SK-N-SH (cell line): ENCODE measurements around the gene PDE11A. TPM values are rescaled to one million over a fixed set of nuclear protein-coding genes. Genes with fewer than 3 reads are reported as not detected.

Experiments used
- CTCF ChIA-PET: fragments of 300-600, 350-600 bp; formaldehyde crosslinking; extraction: SDS; loops from one replicate; lab custom pipeline; 2021; lab: Yijun Ruan, JAX
- POLR2A ChIA-PET: fragments of 350-600 bp; sonication (Branson Sonifier 250); formaldehyde crosslinking; extraction: SDS; loops from one replicate; lab custom pipeline; 2020; ENCODE audit warnings: antibody characterized with exemption, inconsistent platforms; lab: Yijun Ruan, JAX
- DNase-seq: peaks from one replicate; pipeline ENCODE4 v3.0.0; 2012
- H2AFZ ChIP-seq: fragments of 200-600 bp; sonication (generic); 2 replicates; pipeline ENCODE4 v1.8.1; 2016; ENCODE audit warnings: antibody characterized with exemption, mild to moderate bottlenecking, low read depth
- H3F3A ChIP-seq: fragments of 200-600 bp; sonication (generic); replicated peaks from 2 replicates; pipeline ENCODE3; 2016; ENCODE audit warnings: antibody characterized with exemption, mild to moderate bottlenecking; ENCODE audit not compliant: insufficient read depth
- H3K27ac ChIP-seq, 2 experiments: fragments of 200-500 bp in 1 of 2; fragments of 200-600 bp in 1 of 2; sonication (Bioruptor generic) in 1 of 2; sonication (generic), shearing (Covaris generic) in 1 of 2; 2 replicates each; pipeline versions ENCODE4 v1.5.1 to v1.6.1; 2014 to 2016; ENCODE audit warnings: low read depth in 2 of 2, inconsistent platforms in 1 of 2, low read length in 1 of 2, mild to moderate bottlenecking in 1 of 2, mixed read lengths in 1 of 2
- H3K27me3 ChIP-seq: fragments of 200-600 bp; sonication (generic), shearing (Covaris generic); 2 replicates; pipeline ENCODE4 v1.6.1; 2016; ENCODE audit warnings: mixed run types; ENCODE audit not compliant: insufficient read depth
- H3K36me3 ChIP-seq, 2 experiments: fragments of 200-500 bp in 1 of 2; fragments of 200-600 bp in 1 of 2; sonication (Bioruptor generic) in 1 of 2; sonication (generic) in 1 of 2; replicated peaks in 1 of 2; 2 replicates each; pipeline versions ENCODE3 to v1.5.1; 2014 to 2016; ENCODE audit warnings: low read length in 1 of 2, mild to moderate bottlenecking in 1 of 2; ENCODE audit not compliant: insufficient read depth in 2 of 2, control insufficient read depth in 1 of 2
- H3K4me1 ChIP-seq, 2 experiments: fragments of 200-500 bp in 1 of 2; fragments of 200-600 bp in 1 of 2; sonication (Bioruptor generic) in 1 of 2; sonication (generic), shearing (Covaris generic) in 1 of 2; 2 replicates each; pipeline versions ENCODE4 v1.5.1 to v1.6.1; 2014 to 2016; ENCODE audit warnings: low read depth in 1 of 2, low read length in 1 of 2, mixed run types in 1 of 2; ENCODE audit not compliant: insufficient read depth in 2 of 2, control insufficient read depth in 1 of 2
- H3K4me2 ChIP-seq: fragments of 200-600 bp; sonication (generic), shearing (Covaris generic); 2 replicates; pipeline ENCODE4 v1.6.1; 2017; ENCODE audit warnings: mixed run types
- H3K4me3 ChIP-seq, 2 experiments: fragments of 200-500 bp in 1 of 2; fragments of 200-600 bp in 1 of 2; sonication (Bioruptor generic) in 1 of 2; sonication (generic), shearing (Covaris generic) in 1 of 2; 2 replicates each; pipeline versions ENCODE4 v1.5.1 to v1.8.1; 2014 to 2016; ENCODE audit warnings: low read depth in 2 of 2, inconsistent platforms in 1 of 2, low read length in 1 of 2, mild to moderate bottlenecking in 1 of 2, mixed read lengths in 1 of 2, moderate library complexity in 1 of 2
- H3K79me2 ChIP-seq: fragments of 200-600 bp; sonication (generic); 2 replicates; pipeline ENCODE4 v1.8.1; 2017; ENCODE audit warnings: mild to moderate bottlenecking; ENCODE audit not compliant: insufficient read depth
- H3K9ac ChIP-seq: fragments of 200-600 bp; sonication (generic); 2 replicates; pipeline ENCODE4 v1.6.1; 2017; ENCODE audit warnings: mixed run types
- H3K9me2 ChIP-seq: fragments of 200-600 bp; sonication (generic); 2 replicates; pipeline ENCODE4 v1.6.1; 2017; ENCODE audit warnings: mixed run types
- H3K9me3 ChIP-seq: fragments of 200-600 bp; sonication (generic); 2 replicates; pipeline ENCODE4 v1.6.1; 2017; ENCODE audit warnings: mixed run types, mild to moderate bottlenecking, moderate library complexity
- H4K20me1 ChIP-seq: fragments of 200-600 bp; sonication (generic); 2 replicates; pipeline ENCODE4 v1.6.1; 2017; ENCODE audit warnings: mild to moderate bottlenecking, mixed run types; ENCODE audit not compliant: insufficient read depth
- CHD2 ChIP-seq: fragments of 150-350 bp; IDR thresholded peaks from 2 replicates; pipeline ENCODE4 v1.6.1; 2018; ENCODE audit warnings: low read length; ENCODE audit not compliant: partially characterized antibody
- FOSL2 ChIP-seq: IDR thresholded peaks from 2 replicates; pipeline ENCODE4 v1.4.0; 2012; ENCODE audit warnings: low read depth, mild to moderate bottlenecking, moderate library complexity, borderline replicate concordance
- GABPA ChIP-seq: IDR thresholded peaks from 2 replicates; pipeline ENCODE4 v1.4.0; 2012; ENCODE audit warnings: low read depth, mild to moderate bottlenecking
- JUND ChIP-seq: IDR thresholded peaks from 2 replicates; pipeline ENCODE4 v1.4.0; 2012
- MEF2A ChIP-seq: IDR thresholded peaks from 2 replicates; pipeline ENCODE4 v1.4.0; 2012; ENCODE audit warnings: low read depth, borderline replicate concordance
- MXI1 ChIP-seq: IDR thresholded peaks from 2 replicates; pipeline ENCODE4 v1.6.1; 2012; ENCODE audit warnings: mild to moderate bottlenecking, low read depth, low read length, improper control_type of control experiment
- NFIC ChIP-seq: IDR thresholded peaks from 2 replicates; pipeline ENCODE4 v1.4.0; 2012; ENCODE audit warnings: borderline replicate concordance
- POLR2AphosphoS5 ChIP-seq: IDR thresholded peaks from 2 replicates; pipeline ENCODE4 v1.6.1; 2012; ENCODE audit warnings: low read depth, low read length
- RFX5 ChIP-seq: IDR thresholded peaks from 2 replicates; pipeline ENCODE4 v1.6.1; 2012; ENCODE audit warnings: mild to moderate bottlenecking, improper control_type of control experiment, low read length
- RXRA ChIP-seq: IDR thresholded peaks from 2 replicates; pipeline ENCODE4 v1.4.0; 2012; ENCODE audit warnings: low read depth, mild to moderate bottlenecking, borderline replicate concordance
- SMC3 ChIP-seq: IDR thresholded peaks from 2 replicates; pipeline ENCODE4 v1.6.1; 2012; ENCODE audit warnings: low read depth, low read length, improper control_type of control experiment
- TAF1 ChIP-seq: IDR thresholded peaks from 2 replicates; pipeline ENCODE4 v1.6.1; 2012; ENCODE audit warnings: low read depth, mild to moderate bottlenecking, low read length, moderate library complexity, borderline replicate concordance
- TCF12 ChIP-seq: IDR thresholded peaks from 2 replicates; pipeline ENCODE4 v1.4.0; 2012
- YY1 ChIP-seq: IDR thresholded peaks from 2 replicates; pipeline ENCODE4 v1.4.0; 2012; ENCODE audit warnings: low read depth, mild to moderate bottlenecking
- WGBS: methylation state at CpG from one replicate; pipeline ENCODE4 v1.1.6; 2017; ENCODE audit warnings: low lambda C conversion rate; 5-methylcytosine and 5-hydroxymethylcytosine counted together
- polyA plus RNA-seq, 3 experiments: library from polyadenylated mRNA; depleted of rRNA; stranded (reverse); fragments of >200 nt; gene quantifications; 2 replicates each; pipeline ENCODE4 v1.2.3, GENCODE V29; 2012
- TF ChIP-seq, protein P1 (sequence below): fragments of 200-600 bp; sonication (generic); IDR thresholded peaks from 2 replicates; pipeline ENCODE4 v1.6.1; 2017; ENCODE audit warnings: antibody characterized with exemption, mild to moderate bottlenecking, moderate library complexity
- TF ChIP-seq, protein P2 (sequence below): IDR thresholded peaks from 2 replicates; pipeline ENCODE4 v1.4.0; 2012; ENCODE audit warnings: low read depth, borderline replicate concordance
- TF ChIP-seq, protein P3 (sequence below): IDR thresholded peaks from 2 replicates; pipeline ENCODE4 v1.6.1; 2012; ENCODE audit warnings: mild to moderate bottlenecking, low read depth, low read length, moderate library complexity
- TF ChIP-seq, protein P4 (sequence below): fragments of 150-350 bp; IDR thresholded peaks from 2 replicates; pipeline ENCODE4 v1.6.1; 2016; ENCODE audit warnings: mild to moderate bottlenecking, low read depth, low read length
- TF ChIP-seq, protein P5 (sequence below): IDR thresholded peaks from 2 replicates; pipeline ENCODE4 v1.4.0; 2012; ENCODE audit warnings: low read depth, borderline replicate concordance
- TF ChIP-seq, protein P6 (sequence below): IDR thresholded peaks from 2 replicates; pipeline ENCODE4 v1.4.0; 2012; ENCODE audit warnings: low read depth

PDE11A gene
- polyA plus RNA-seq, 1 of the 3 experiments (the other 2 are of a cell fraction), result 0.10 TPM

DNA sequence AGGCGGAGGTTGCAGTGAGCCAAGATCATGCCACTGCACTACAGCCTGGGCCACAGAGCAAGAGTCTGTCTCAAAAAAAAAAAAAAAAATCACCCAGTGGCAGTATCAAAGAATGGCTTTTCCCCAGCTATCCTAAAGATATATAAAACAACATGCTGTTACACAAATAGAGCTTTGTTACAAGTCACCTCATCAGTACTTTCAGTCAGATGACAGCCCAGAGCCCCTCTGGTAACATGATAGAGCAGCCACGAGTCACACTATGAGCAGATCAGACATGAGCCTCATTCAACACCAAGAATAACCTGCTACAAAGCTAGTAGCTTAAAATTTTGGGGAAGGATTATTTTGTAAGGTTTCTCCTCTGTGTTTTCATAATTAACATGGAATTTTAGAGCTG is 25.2 kb downstream of the PDE11A start:
- H3F3A ChIP-seq, result no peaks in the 10 kb centered on the region
- H3K9me2 ChIP-seq, result no peaks in the 10 kb centered on the region
- no peaks in the 10 kb centered on the region for H4K20me1 ChIP-seq
- no peak overlapping the region for H2AFZ ChIP-seq
- H3K36me3 ChIP-seq, result no peaks in the 10 kb centered on the region
- H3K9ac ChIP-seq, result no peak overlapping the region
- H3K27ac ChIP-seq, result no peak overlapping the region
- no peak overlapping the region for H3K4me3 ChIP-seq
- no peaks in the 10 kb centered on the region for H3K9me3 ChIP-seq
- H3K4me1 ChIP-seq, result no peaks in the 10 kb centered on the region
- CTCF ChIA-PET, result interaction anchor here (0.6 kb wide), 1 partner anchor 19 kb away, joined by 3 read pairs; no protein-coding TSS in a partner anchor
- DNase-seq, result no peak
- TF ChIP-seq, protein P1, sequence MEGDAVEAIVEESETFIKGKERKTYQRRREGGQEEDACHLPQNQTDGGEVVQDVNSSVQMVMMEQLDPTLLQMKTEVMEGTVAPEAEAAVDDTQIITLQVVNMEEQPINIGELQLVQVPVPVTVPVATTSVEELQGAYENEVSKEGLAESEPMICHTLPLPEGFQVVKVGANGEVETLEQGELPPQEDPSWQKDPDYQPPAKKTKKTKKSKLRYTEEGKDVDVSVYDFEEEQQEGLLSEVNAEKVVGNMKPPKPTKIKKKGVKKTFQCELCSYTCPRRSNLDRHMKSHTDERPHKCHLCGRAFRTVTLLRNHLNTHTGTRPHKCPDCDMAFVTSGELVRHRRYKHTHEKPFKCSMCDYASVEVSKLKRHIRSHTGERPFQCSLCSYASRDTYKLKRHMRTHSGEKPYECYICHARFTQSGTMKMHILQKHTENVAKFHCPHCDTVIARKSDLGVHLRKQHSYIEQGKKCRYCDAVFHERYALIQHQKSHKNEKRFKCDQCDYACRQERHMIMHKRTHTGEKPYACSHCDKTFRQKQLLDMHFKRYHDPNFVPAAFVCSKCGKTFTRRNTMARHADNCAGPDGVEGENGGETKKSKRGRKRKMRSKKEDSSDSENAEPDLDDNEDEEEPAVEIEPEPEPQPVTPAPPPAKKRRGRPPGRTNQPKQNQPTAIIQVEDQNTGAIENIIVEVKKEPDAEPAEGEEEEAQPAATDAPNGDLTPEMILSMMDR, result no peak
- TF ChIP-seq, protein P2, sequence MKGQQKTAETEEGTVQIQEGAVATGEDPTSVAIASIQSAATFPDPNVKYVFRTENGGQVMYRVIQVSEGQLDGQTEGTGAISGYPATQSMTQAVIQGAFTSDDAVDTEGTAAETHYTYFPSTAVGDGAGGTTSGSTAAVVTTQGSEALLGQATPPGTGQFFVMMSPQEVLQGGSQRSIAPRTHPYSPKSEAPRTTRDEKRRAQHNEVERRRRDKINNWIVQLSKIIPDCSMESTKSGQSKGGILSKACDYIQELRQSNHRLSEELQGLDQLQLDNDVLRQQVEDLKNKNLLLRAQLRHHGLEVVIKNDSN, result no peak
- TF ChIP-seq SMC3, result no peak
- TF ChIP-seq MXI1, result no peak
- TF ChIP-seq YY1, result no peak
- TF ChIP-seq POLR2AphosphoS5, result no peak
- TF ChIP-seq, protein P3, sequence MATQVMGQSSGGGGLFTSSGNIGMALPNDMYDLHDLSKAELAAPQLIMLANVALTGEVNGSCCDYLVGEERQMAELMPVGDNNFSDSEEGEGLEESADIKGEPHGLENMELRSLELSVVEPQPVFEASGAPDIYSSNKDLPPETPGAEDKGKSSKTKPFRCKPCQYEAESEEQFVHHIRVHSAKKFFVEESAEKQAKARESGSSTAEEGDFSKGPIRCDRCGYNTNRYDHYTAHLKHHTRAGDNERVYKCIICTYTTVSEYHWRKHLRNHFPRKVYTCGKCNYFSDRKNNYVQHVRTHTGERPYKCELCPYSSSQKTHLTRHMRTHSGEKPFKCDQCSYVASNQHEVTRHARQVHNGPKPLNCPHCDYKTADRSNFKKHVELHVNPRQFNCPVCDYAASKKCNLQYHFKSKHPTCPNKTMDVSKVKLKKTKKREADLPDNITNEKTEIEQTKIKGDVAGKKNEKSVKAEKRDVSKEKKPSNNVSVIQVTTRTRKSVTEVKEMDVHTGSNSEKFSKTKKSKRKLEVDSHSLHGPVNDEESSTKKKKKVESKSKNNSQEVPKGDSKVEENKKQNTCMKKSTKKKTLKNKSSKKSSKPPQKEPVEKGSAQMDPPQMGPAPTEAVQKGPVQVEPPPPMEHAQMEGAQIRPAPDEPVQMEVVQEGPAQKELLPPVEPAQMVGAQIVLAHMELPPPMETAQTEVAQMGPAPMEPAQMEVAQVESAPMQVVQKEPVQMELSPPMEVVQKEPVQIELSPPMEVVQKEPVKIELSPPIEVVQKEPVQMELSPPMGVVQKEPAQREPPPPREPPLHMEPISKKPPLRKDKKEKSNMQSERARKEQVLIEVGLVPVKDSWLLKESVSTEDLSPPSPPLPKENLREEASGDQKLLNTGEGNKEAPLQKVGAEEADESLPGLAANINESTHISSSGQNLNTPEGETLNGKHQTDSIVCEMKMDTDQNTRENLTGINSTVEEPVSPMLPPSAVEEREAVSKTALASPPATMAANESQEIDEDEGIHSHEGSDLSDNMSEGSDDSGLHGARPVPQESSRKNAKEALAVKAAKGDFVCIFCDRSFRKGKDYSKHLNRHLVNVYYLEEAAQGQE, result no peak
- no peak for TF ChIP-seq MEF2A
- TF ChIP-seq TCF12, result no peak
- no peak for TF ChIP-seq JUND
- TF ChIP-seq, protein P4, sequence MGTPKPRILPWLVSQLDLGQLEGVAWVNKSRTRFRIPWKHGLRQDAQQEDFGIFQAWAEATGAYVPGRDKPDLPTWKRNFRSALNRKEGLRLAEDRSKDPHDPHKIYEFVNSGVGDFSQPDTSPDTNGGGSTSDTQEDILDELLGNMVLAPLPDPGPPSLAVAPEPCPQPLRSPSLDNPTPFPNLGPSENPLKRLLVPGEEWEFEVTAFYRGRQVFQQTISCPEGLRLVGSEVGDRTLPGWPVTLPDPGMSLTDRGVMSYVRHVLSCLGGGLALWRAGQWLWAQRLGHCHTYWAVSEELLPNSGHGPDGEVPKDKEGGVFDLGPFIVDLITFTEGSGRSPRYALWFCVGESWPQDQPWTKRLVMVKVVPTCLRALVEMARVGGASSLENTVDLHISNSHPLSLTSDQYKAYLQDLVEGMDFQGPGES, result no peak
- TF ChIP-seq RFX5, result no peak
- TF ChIP-seq, protein P5, sequence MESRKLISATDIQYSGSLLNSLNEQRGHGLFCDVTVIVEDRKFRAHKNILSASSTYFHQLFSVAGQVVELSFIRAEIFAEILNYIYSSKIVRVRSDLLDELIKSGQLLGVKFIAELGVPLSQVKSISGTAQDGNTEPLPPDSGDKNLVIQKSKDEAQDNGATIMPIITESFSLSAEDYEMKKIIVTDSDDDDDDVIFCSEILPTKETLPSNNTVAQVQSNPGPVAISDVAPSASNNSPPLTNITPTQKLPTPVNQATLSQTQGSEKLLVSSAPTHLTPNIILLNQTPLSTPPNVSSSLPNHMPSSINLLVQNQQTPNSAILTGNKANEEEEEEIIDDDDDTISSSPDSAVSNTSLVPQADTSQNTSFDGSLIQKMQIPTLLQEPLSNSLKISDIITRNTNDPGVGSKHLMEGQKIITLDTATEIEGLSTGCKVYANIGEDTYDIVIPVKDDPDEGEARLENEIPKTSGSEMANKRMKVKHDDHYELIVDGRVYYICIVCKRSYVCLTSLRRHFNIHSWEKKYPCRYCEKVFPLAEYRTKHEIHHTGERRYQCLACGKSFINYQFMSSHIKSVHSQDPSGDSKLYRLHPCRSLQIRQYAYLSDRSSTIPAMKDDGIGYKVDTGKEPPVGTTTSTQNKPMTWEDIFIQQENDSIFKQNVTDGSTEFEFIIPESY, result no peak
- TF ChIP-seq, protein P6, sequence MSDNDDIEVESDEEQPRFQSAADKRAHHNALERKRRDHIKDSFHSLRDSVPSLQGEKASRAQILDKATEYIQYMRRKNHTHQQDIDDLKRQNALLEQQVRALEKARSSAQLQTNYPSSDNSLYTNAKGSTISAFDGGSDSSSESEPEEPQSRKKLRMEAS, result no peak
- no peak for TF ChIP-seq RXRA
- no peak for TF ChIP-seq TAF1
- TF ChIP-seq NFIC, result no peak
- no peak for TF ChIP-seq FOSL2
- no peak for TF ChIP-seq GABPA
- no peak for TF ChIP-seq CHD2
- TF ChIP-seq, all 33 proteins: peak for 0
- 71% methylated on average over 2 of the region's 2 CpGs for WGBS
- no peaks in the 10 kb centered on the region for H3K79me2 ChIP-seq
- no peaks in the 10 kb centered on the region for H3K27me3 ChIP-seq
- POLR2A ChIA-PET, result no interaction called here
- no peak overlapping the region for H3K4me2 ChIP-seq
